Transverse colon (tissue), 4 donors: ENCODE measurements around the gene ABT1. TPM values are rescaled to one million over a fixed set of nuclear protein-coding genes. Genes with fewer than 3 reads are reported as not detected.

Source experiments
- DNase-seq: peaks from one replicate; pipeline ENCODE4 v3.0.0-alpha.2; 2019
- H3K27ac ChIP-seq, 4 donors: fragments of 200-600 bp; sonication (generic); 2 replicates each; pipeline ENCODE4 v1.5.1; 2016 to 2018; ENCODE audit warnings: inconsistent platforms in 4 of 4
- H3K27me3 ChIP-seq: fragments of 200-600 bp; sonication (generic); 2 replicates; pipeline ENCODE4 v1.5.1; 2017; ENCODE audit warnings: inconsistent platforms
- H3K36me3 ChIP-seq, 4 donors: fragments of 200-600 bp; sonication (generic); 2 replicates each; pipeline ENCODE4 v1.5.1; 2017 to 2019; ENCODE audit warnings: inconsistent platforms in 4 of 4
- H3K4me1 ChIP-seq, 4 donors: fragments of 200-600 bp; sonication (generic); 2 replicates each; pipeline ENCODE4 v1.5.1; 2017 to 2020; ENCODE audit warnings: inconsistent platforms in 4 of 4
- H3K4me3 ChIP-seq, 4 donors: fragments of 200-600 bp; sonication (generic); 1 replicate in 1 of 4; 2 replicates in 3 of 4; pipeline versions ENCODE4 v1.5.1 to v1.6.1; 2017 to 2019; ENCODE audit warnings: inconsistent platforms in 4 of 4
- H3K9me3 ChIP-seq, 2 donors: fragments of 200-600 bp; sonication (generic); 2 replicates each; pipeline ENCODE4 v1.5.1; 2017 to 2019; ENCODE audit warnings: inconsistent platforms in 2 of 2
- CTCF ChIP-seq, 5 experiments: fragments of 200-600 bp in 3 of 5; fragments of 450-650 bp in 2 of 5; sonication (generic) in 3 of 5; IDR thresholded peaks; 1 replicate in 2 of 5; 2 replicates in 3 of 5; pipeline ENCODE4 v1.5.1; 2016 to 2017; ENCODE audit warnings: antibody characterized with exemption in 5 of 5, inconsistent platforms in 3 of 5, mild to moderate bottlenecking in 2 of 5, moderate library complexity in 1 of 5
- EP300 ChIP-seq: sonication (generic); formaldehyde crosslinking; IDR thresholded peaks from one replicate; pipeline ENCODE4 v1.6.1; 2017; ENCODE audit warnings: antibody characterized with exemption, low read depth
- POLR2A ChIP-seq: fragments of 450-650 bp; IDR thresholded peaks from one replicate; pipeline ENCODE4 v1.6.1; 2016; ENCODE audit warnings: antibody characterized with exemption, mild to moderate bottlenecking, moderate library complexity
- POLR2AphosphoS5 ChIP-seq, 3 donors: sonication (generic); formaldehyde crosslinking; IDR thresholded peaks; one replicate each; pipeline ENCODE4 v1.6.1; 2016; ENCODE audit warnings: antibody characterized with exemption in 3 of 3
- WGBS, 2 donors: methylation state at CpG; one replicate each; pipeline ENCODE4 v1.1.5; 2018; ENCODE audit warnings: low coverage in 1 of 2; 5-methylcytosine and 5-hydroxymethylcytosine counted together
- in situ Hi-C, 4 donors: fragments of 200-750 bp; cut with MboI; loops; one replicate each; pipeline versions ENCODE4 v1.15.0 to v1.15.1; 2017; ENCODE audit warnings: low sequenced_read_pairs in 3 of 4, low pct_ligation_motif_present in 1 of 4, low pct_unique_long_range_greater_than_20kb in 1 of 4
- intact Hi-C: fragments of 100-400 bp; cut with DNase I; formaldehyde crosslinking; loops from one replicate; pipeline ENCODE4 v1.15.1; 2023; ENCODE audit warnings: low total_unique reads
- total RNA-seq, 4 donors: library from RNA; depleted of rRNA; stranded (reverse); fragments of >200 nt; gene quantifications; one replicate each; pipeline ENCODE4 v1.1.0, GENCODE V29; 2016

ABT1 gene
- total RNA-seq, 4 donors from 2014 or later = 5.6 to 16.5 (median 12.4) TPM

GRCh38 chr6:26607434-26608230 lies 10.9 kb downstream of the ABT1 start:
- 29 to 43% methylated on average over 6 to 7 of the region's 7 CpGs for WGBS, 2 donors
- Histone ChIP-seq H3K27ac (no peak overlapping the region), H3K4me1 (peaks cover 0 to 5% (median 3%) of the 10 kb centered on the region in 4 donors), H3K9me3 (no peaks in the 10 kb centered on the region), H3K4me3 (peak overlapping the region in 2 of 4 donors; percentile 13 to 37), H3K36me3 (no peaks in the 10 kb centered on the region), H3K27me3 (peaks cover 16% of the 10 kb centered on the region)
- intact Hi-C loops = loop anchor here (5.0 kb wide), 1 partner anchor 470 kb away; no protein-coding TSS in a partner anchor
- TF ChIP-seq EP300 (no peak), CTCF (IDR thresholded peaks at IDR 0.05) (peak; percentile 60 to 67 (median 61))
- peak; percentile 57 for DNase-seq
- in situ Hi-C loops = loop anchor here in 2 of 4 donors (5.0 to 10.0 kb wide), 2 partner anchors 475 to 477 kb away; no protein-coding TSS in a partner anchor

- TF ChIP-seq CTCF (IDR thresholded peaks at IDR 0.05) (no peak), POLR2A (no peak), POLR2AphosphoS5 (IDR thresholded peaks at IDR 0.05) (no peak), EP300 (no peak)
- Histone ChIP-seq H3K4me1 (peaks cover 5 to 17% (median 11%) of the 10 kb centered on the region in 4 donors), H3K27ac (no peak overlapping the region), H3K27me3 (peaks cover 34% of the 10 kb centered on the region), H3K36me3 (no peaks in the 10 kb centered on the region), H3K4me3 (no peak overlapping the region), H3K9me3 (no peaks in the 10 kb centered on the region)
- WGBS, 2 donors = 40 to 57% methylated on average over 1 to 3 of the region's 3 CpGs
- DNase-seq = no peak
- in situ Hi-C loops (loop anchor here in 2 of 4 donors (5.0 to 10.0 kb wide), 2 partner anchors 473 to 475 kb away; no protein-coding TSS in a partner anchor), intact Hi-C loops (loop anchor here (5.0 kb wide), 1 partner anchor 468 kb away; no protein-coding TSS in a partner anchor)
These were observed 12.7 kb downstream of the ABT1 start for GRCh38 chr6:26609463-26609862.

GRCh38 chr6:26611599-26611998 lies 14.8 kb downstream of the ABT1 start:
- Histone ChIP-seq H3K4me1 (peaks cover 7 to 19% (median 12%) of the 10 kb centered on the region in 4 donors), H3K36me3 (no peaks in the 10 kb centered on the region), H3K9me3 (peaks cover 0 to 7% of the 10 kb centered on the region in 2 donors), H3K27me3 (peaks cover 55% of the 10 kb centered on the region), H3K27ac (no peak overlapping the region), H3K4me3 (no peak overlapping the region)
- intact Hi-C loops = no loop called here
- 30% methylated on average over 1 of the region's 1 CpG; no CpG with 5 or more reads in 1 of the 2 donors for WGBS, 2 donors
- no peak for DNase-seq
- in situ Hi-C loops = loop anchor here in 1 of 4 donors (10.0 kb wide), 1 partner anchor 473 kb away; no protein-coding TSS in a partner anchor
- TF ChIP-seq CTCF (IDR thresholded peaks at IDR 0.05) (no peak), POLR2AphosphoS5 (IDR thresholded peaks at IDR 0.05) (no peak), EP300 (no peak), POLR2A (no peak)

- Histone ChIP-seq H3K27ac (no peak overlapping the region), H3K9me3 (peaks cover 0 to 7% of the 10 kb centered on the region in 2 donors), H3K27me3 (peaks cover 69% of the 10 kb centered on the region), H3K4me3 (no peak overlapping the region), H3K4me1 (peaks cover 7 to 14% (median 9%) of the 10 kb centered on the region in 4 donors), H3K36me3 (no peaks in the 10 kb centered on the region)
- in situ Hi-C loops (loop anchor here in 1 of 4 donors (10.0 kb wide), 1 partner anchor 472 kb away; no protein-coding TSS in a partner anchor), intact Hi-C loops (no loop called here)
- DNase-seq = no peak
- no peak for TF ChIP-seq POLR2A
- TF ChIP-seq CTCF (IDR thresholded peaks at IDR 0.05) = no peak
- TF ChIP-seq EP300 = no peak
- no peak for TF ChIP-seq POLR2AphosphoS5 (IDR thresholded peaks at IDR 0.05)
- 61% methylated on average over 19 of the region's 19 CpGs; no CpG with 5 or more reads in 1 of the 2 donors for WGBS, 2 donors
These were observed 16.4 kb downstream of the ABT1 start for GRCh38 chr6:26613201-26613600.
